ENCODE results near the gene SLC17A8.

GRCh38 chr12:100346660-100347059 lies 10.2 kb upstream of the SLC17A8 start:
- TF ChIP-seq CTCF (conservative IDR thresholded peaks at IDR 0.05) = no peak
- no peak for TF ChIP-seq EZH2 (IDR thresholded peaks at IDR 0.05; ENCODE audit: low read depth)

Data from PC-9 (cell line).